ENCODE measurements around the gene CIB4.
"Not testable (repeated sequence)": the region's sequence is repeated elsewhere in the genome, so short reads cannot be mapped to it uniquely, and the experiment has no call there.

CIB4 gene

GRCh38 chr2:26666671-26667070, 25.5 kb upstream of the CIB4 start:
- no peak for DNase-seq (ENCODE audit: low read depth, low spot score)

- not testable (repeated sequence) for DNase-seq (ENCODE audit: low read depth, low spot score)
These were observed 24.1 kb upstream of the CIB4 start for GRCh38 chr2:26665296-26665695.

DNA sequence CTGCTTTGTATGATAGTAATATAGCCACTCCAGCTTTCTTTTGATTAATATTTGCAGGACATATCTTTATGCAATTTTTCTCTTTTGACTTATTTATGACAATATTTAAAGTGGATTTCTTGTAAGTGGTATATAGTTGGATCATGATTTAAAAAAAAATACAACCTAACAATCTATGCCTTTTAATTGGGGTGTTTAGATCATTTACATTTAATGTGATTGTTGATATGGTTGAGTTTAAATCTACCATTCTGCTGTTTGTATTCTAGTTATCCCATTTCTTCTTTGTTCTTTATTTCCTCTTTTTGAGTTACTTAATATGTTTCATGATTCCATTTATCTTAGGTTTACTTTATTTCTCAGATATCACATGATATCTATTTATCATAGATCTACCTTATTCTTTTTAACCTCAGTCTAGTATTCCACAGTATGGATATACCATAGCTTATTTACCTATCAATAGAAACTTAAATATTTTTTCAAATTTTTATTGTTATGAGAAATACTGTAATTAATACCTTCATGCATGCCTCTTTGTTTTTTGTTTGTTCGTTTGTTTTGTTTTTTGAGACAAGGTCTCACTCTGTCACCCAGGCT, 19.3 kb upstream of the CIB4 start:
- no peak for DNase-seq (ENCODE audit: low read depth, low spot score)

- DNase-seq (ENCODE audit: low read depth, low spot score), result no peak
These were observed 17.7 kb upstream of the CIB4 start for GRCh38 chr2:26658691-26659346.

DNA sequence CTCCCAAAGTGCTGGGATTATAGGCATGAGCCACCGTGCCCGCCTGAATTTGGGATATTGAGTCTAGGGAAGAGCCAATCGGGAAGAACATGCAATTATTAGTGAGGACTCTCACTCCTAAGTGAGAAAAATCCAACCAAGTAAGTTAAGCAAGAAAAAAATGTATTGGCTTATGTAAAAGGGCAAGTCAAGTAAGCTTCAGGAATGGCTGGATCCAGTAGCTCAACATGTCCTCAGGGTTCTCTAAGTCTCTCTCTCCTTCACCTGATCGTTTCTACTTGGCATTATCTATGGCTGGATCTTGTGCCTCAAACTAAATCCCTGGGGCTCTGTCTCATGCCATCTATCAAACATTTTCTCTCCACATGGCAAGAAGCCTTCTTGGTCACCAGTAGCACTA, 16.1 kb upstream of the CIB4 start:
- DNase-seq (ENCODE audit: low read depth, low spot score), result no peak

DNA sequence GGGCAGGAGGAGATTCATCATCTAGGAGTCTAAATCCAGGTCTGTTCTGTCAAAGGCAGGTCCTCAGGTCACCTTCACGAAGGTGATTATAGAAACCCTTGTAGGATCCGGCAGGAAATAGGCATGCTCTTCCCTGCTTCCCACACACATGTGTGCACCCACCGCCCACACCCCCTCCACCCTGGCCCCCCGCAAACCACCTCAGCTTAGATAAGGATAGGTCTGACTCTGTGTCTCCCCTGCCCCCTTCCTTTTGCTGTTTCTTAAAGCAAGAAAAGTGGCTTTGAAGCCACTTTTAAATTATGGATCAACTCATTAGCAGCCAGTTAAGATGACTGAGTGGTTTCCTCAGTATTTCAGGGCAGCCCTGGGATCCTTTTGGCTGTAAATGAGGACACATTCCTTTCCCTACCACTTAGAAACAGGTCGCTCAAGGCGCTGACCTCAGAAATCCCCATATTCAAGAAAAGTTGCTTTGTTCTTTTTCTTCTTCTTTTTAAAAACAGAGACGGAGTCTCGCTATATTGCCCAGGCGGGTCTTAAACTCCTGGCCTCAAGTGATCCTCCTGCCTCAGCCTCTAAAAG, 14.5 kb upstream of the CIB4 start:
- peak; percentile 54 for DNase-seq (ENCODE audit: low read depth, low spot score)

GRCh38 chr2:26655120-26655519, 14.0 kb upstream of the CIB4 start:
- not testable (repeated sequence) for DNase-seq (ENCODE audit: low read depth, low spot score)

DNA sequence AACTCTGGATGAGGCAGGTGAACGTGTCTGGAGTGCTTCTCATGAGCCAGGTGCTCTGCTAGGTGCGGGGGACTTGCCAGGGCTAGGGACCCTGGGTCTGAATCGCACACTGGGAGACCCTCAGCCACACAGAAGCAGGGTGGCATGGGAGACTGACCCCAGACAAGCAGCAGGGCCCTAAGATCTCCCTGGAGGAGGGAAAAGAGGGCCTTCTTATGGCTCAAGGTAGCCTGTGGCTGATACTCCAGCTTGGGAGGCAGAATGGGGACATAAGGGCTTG, 12.8 kb upstream of the CIB4 start:
- no peak for DNase-seq (ENCODE audit: low read depth, low spot score)

DNA sequence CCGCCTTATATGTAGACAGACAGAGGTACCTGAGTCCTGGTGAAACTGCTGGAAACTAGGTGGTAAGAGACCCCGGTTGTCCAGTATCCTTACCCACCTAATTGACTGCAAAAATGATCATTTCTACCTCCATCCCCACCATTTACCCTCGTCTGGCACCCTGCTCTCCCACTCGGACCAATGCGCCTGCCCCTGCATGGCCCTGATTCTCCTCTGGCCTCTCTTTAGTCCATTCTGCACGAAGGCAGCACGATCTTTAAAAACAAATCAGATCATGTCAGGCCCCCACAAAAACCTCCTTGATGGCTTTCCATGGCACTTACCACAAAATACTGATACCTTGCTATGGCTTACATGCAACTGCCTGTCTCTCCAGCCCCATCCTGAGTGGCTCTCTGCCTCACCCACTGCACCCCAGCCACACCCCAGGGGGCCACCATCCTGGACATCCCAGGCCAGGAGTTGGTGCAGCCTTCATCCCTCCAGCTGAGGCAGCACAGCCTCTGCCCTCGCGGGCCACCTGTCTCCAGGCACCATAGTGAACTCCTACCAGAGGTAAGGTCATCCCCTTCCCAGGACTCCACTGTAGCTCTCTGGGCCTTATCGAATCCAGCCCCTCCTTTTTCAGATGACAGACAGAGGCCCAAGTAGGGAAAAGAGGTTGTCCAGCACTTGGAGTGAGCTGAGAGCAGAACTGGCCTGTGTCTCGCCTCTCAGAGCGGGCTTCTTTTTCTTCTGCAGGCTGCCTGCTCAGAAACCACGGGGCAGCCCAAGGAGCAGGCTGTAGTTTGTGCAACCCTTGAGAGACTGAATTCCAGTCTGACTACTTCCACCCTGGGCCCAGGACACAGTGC, 12.3 kb upstream of the CIB4 start:
- DNase-seq (ENCODE audit: low read depth, low spot score), result no peak

GRCh38 chr2:26652361-26653041, 11.3 kb upstream of the CIB4 start:
- DNase-seq (ENCODE audit: low read depth, low spot score), result no peak

GRCh38 chr2:26651799-26652198, 10.6 kb upstream of the CIB4 start:
- no peak for DNase-seq (ENCODE audit: low read depth, low spot score)

- DNase-seq (ENCODE audit: low read depth, low spot score), result no peak
These were observed 10.3 kb upstream of the CIB4 start for GRCh38 chr2:26651470-26651771.

DNA sequence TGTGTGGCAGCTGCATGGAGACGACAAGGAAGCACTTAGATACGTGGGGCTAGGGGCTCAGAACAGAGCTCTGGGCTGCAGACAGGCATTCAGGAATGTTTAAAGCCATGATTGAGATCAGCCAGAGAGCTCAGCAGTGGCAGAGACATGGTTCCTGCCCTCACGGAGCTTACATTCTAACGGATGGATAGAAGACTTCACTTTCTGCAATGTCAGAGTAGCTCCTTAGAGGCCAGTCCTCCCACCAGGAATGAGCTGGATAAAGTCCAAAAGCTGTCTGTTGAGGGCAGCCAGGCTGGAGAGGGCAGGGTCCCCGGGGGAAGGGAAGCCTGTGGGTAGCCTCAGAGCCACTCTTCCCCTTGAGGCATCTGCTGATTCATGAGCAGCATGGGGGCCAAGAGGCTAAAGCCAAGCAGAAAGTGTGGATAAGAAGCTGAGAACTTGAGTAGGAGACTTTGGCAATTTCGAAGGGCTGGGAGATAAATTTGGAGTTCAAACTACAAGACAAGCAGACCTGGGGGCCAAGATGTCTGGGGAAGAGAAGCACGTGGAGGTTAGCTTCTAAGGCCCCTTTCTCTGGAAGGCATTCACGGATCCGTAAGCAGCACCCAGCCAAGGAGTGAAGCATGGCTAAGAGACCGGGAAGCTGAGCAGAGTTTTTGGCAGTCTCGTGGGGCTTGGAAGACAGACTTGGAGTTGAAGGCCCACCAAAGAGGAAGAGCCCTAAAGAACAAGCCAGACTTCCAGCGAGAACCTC, 9.7 kb upstream of the CIB4 start:
- DNase-seq (ENCODE audit: low read depth, low spot score), result no peak

GRCh38 chr2:26649992-26650712, 9.0 kb upstream of the CIB4 start:
- no peak for DNase-seq (ENCODE audit: low read depth, low spot score)

DNA sequence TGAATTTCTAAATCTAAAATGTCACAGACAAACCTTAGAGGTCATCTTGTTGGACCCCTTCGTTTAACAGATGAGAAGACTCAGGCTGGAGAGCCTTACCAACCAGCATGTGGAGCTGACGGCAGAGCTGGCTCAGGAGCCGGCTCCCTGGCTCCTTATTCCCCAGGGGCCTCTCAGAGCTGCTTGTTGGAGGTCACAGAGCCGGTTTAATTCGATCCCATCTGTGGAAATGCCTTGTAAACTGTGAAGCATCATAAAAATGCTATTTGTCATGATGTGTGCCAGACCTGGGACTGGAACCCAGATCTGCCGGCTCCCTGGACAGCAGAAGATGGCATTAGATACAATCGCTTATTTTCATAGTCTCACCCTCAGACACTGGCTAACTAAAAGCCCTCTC, 8.2 kb upstream of the CIB4 start:
- no peak for DNase-seq (ENCODE audit: low read depth, low spot score)

GRCh38 chr2:26648516-26648915, 7.3 kb upstream of the CIB4 start:
- DNase-seq (ENCODE audit: low read depth, low spot score), result no peak

DNA sequence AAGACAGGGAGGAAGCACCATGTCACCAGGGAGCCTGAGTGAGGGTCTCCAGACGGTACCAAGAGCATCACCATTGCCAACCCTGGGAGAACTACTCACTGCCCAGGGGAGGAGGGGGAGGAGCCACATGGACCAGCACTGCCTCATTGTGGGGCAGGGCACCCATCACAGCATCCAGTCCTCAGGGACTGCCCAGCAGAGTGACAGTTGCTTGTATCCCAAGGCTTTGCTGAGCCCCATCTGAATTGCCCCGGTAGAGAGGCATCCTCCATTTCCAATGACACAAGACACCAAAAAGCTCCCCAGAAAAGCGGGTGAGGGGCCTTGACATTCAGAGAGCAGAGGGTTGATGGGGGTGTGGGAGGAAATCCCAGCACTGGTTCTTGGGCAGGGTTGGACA, 6.8 kb upstream of the CIB4 start:
- DNase-seq (ENCODE audit: low read depth, low spot score), result no peak

- no peak for DNase-seq (ENCODE audit: low read depth, low spot score)
These were observed 6.0 kb upstream of the CIB4 start for GRCh38 chr2:26646986-26647672.

DNA sequence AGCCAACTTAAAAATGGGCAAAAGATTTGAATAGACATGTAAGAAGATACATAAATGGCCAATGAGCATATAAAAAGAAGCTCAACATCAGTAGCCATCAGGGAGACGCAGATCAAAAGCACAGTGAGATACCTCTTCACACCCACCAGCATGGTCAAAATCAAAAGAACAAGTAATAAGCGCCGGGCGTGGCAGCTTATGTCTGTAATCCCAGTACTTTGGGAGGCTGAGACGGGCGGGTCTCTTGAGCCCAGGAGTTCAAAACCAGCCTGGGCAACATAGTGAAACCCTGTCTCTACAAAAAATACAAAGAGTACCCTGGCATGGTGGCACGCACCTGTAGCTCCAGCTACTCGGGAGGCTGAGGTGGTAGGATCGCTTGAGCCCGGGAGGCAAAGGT, 4.6 kb upstream of the CIB4 start:
- DNase-seq (ENCODE audit: low read depth, low spot score), result no peak

DNA sequence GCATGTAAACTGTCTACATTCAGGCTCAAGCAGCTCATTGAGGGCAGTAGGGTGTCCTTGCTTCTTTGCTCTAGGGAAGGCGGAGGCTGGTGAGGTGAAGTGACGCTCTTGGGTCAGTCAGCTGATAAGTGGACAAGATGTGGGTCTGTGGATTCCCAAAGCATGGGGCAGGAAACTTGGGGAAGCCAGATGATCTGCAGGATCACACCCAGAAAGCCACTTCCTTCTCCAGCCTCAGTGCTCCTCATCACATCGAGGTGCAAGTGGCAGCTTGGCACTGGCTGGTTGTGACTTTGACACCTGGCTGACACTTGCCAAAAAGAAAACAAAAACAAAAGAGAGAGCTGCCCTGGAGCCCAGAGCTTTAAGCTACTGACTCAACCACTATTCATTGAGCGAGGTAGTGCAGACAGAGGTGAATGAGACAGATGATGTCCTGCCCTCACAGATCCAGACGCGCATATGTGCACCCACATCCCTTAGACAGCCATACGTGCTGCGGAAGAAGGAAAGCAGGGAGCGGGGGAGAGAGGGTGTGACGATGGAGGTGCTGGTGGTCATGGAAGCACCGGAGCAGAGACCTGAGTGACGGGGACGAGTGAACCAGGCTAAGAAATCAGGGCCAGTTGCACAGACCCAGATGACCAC, 3.1 kb upstream of the CIB4 start:
- DNase-seq (ENCODE audit: low read depth, low spot score), result no peak
